PC-3 (cell line): Measurements from ENCODE around the gene VWC2L. TPM values are rescaled to one million over a fixed set of nuclear protein-coding genes. Genes with fewer than 3 reads are reported as not detected.

Source experiments
- ATAC-seq: fragments of 200-7000 bp; cut with Tn5 transposase; 2 replicates; pipeline ENCODE4 v1.9.1; 2020; ENCODE audit warnings: mild to moderate bottlenecking, moderate library complexity
- BruUV-seq: library from RNA; stranded (reverse); fragments of 400-500 nt; replicated peaks from 2 replicates; lab custom pipeline; 2021; lab: Mats Ljungman, UMichigan
- CTCF ChIA-PET: fragments of 300-600 bp; sonication (Branson Sonifier 250); formaldehyde crosslinking; loops from one replicate; lab custom pipeline; 2022; ENCODE audit warnings: antibody characterized with exemption; lab: Charles Lee
- POLR2A ChIA-PET: fragments of 300-600 bp; sonication (Branson Sonifier 250); formaldehyde crosslinking; loops from one replicate; lab custom pipeline; 2022; ENCODE audit warnings: antibody characterized with exemption; ENCODE audit not compliant: unreplicated experiment; lab: Charles Lee
- DNase-seq: peaks from one replicate; pipeline ENCODE4 v3.0.0-alpha.2; 2015
- H2AFZ ChIP-seq: fragments of 300-600 bp; sonication (generic); 2 replicates; pipeline ENCODE4 v1.6.0; 2016; ENCODE audit warnings: antibody characterized with exemption, low read length
- H3F3A ChIP-seq: fragments of 300-600 bp; sonication (generic); one replicate; pipeline ENCODE4 v1.6.0; 2017; ENCODE audit warnings: antibody characterized with exemption, low read length, control low read depth, mild to moderate bottlenecking; ENCODE audit not compliant: unreplicated experiment
- H3K27ac ChIP-seq: fragments of 300-600 bp; sonication (generic); 2 replicates; pipeline ENCODE4 v1.5.1; 2016; ENCODE audit warnings: mild to moderate bottlenecking, low read length
- H3K27me3 ChIP-seq: fragments of 300-600 bp; sonication (generic); 2 replicates; pipeline ENCODE4 v1.6.1; 2016; ENCODE audit warnings: low read length, mixed read lengths
- H3K36me3 ChIP-seq: fragments of 300-600 bp; sonication (generic); 2 replicates; pipeline ENCODE4 v1.6.1; 2016; ENCODE audit warnings: low read depth, mixed run types, low read length, mixed read lengths
- H3K4me1 ChIP-seq: fragments of 300-600 bp; sonication (generic); 2 replicates; pipeline ENCODE4 v1.5.1; 2016; ENCODE audit warnings: low read length; ENCODE audit not compliant: insufficient read depth
- H3K4me2 ChIP-seq: fragments of 300-600 bp; sonication (generic); 2 replicates; pipeline ENCODE4 v1.6.0; 2016; ENCODE audit warnings: low read length
- H3K4me3 ChIP-seq: fragments of 300-600 bp; sonication (generic); 2 replicates; pipeline ENCODE4 v1.5.1; 2016; ENCODE audit warnings: mild to moderate bottlenecking, low read length, mixed read lengths
- H3K79me2 ChIP-seq: fragments of 300-600 bp; sonication (generic); 2 replicates; pipeline ENCODE4 v1.6.1; 2017; ENCODE audit warnings: low read length, mixed read lengths
- H3K9ac ChIP-seq: fragments of 300-600 bp; sonication (generic); 2 replicates; pipeline ENCODE4 v1.6.0; 2016; ENCODE audit warnings: mild to moderate bottlenecking, low read length
- H3K9me2 ChIP-seq: fragments of 300-600 bp; sonication (generic); replicated peaks from 2 replicates; pipeline ENCODE4 v1.6.1; 2016; ENCODE audit warnings: mixed run types, low read length, mixed read lengths
- H3K9me3 ChIP-seq: fragments of 300-600 bp; sonication (generic); 2 replicates; pipeline ENCODE4 v1.6.1; 2016; ENCODE audit warnings: low read length, mixed read lengths
- H4K20me1 ChIP-seq: fragments of 300-600 bp; sonication (generic); 2 replicates; pipeline ENCODE4 v1.6.1; 2016; ENCODE audit warnings: low read length, mixed read lengths
- CTCF ChIP-seq: fragments of 300-600 bp; sonication (generic); conservative IDR thresholded peaks from 2 replicates; pipeline ENCODE4 v1.5.1; 2017; ENCODE audit warnings: antibody characterized with exemption, low read depth, mild to moderate bottlenecking, low read length
- EZH2 ChIP-seq: fragments of 300-600 bp; sonication (generic); IDR thresholded peaks from one replicate; pipeline ENCODE4 v1.6.1; 2017; ENCODE audit warnings: antibody characterized with exemption, mild to moderate bottlenecking, low read length; ENCODE audit not compliant: unreplicated experiment
- EZH2phosphoT487 ChIP-seq: fragments of 300-600 bp; sonication (generic); IDR thresholded peaks from 2 replicates; pipeline ENCODE4 v1.6.1; 2018; ENCODE audit warnings: mild to moderate bottlenecking, antibody characterized with exemption, low read length, borderline replicate concordance
- intact Hi-C: fragments of 100-400 bp; cut with micrococcal nuclease; formaldehyde crosslinking; loops from 2 replicates; pipeline ENCODE4 v1.9.0; 2023
- total RNA-seq: library from RNA; depleted of rRNA; stranded (reverse); fragments of >200 nt; gene quantifications from 2 replicates; pipeline ENCODE4 v1.2.3, GENCODE V29; 2014

VWC2L gene
- total RNA-seq, 1 experiment from 2014 or later, result not detected

- no TSS peak for BruUV-seq
- Histone ChIP-seq H3K4me1 (no peaks in the 10 kb centered on the region; the same call in 1 of the 2 replicates), H2AFZ (no peak overlapping the region), H4K20me1 (no peaks in the 10 kb centered on the region), H3K4me2 (no peak overlapping the region), H3K27ac (no peak overlapping the region), H3K79me2 (no peaks in the 10 kb centered on the region), H3K27me3 (no peaks in the 10 kb centered on the region), H3K9me3 (no peaks in the 10 kb centered on the region), H3K4me3 (no peak overlapping the region), H3K36me3 (no peaks in the 10 kb centered on the region), H3F3A (no peaks in the 10 kb centered on the region), H3K9ac (no peak overlapping the region), H3K9me2 (no peaks in the 10 kb centered on the region)
- ChIA-PET POLR2A (no interaction called here), CTCF (no interaction called here)
- TF ChIP-seq CTCF (no peak), EZH2phosphoT487 (no peak), EZH2 (no peak)
- intact Hi-C loops, result no loop called here
- ATAC-seq (peak; percentile 46), DNase-seq (peak; percentile 50)
Measured at GRCh38 chr2:214577769-214578168, 166.9 kb downstream of the VWC2L start.

- Histone ChIP-seq H4K20me1 (no peaks in the 10 kb centered on the region), H3K36me3 (no peaks in the 10 kb centered on the region), H3K9me3 (no peaks in the 10 kb centered on the region), H3K4me3 (no peak overlapping the region), H2AFZ (no peak overlapping the region), H3F3A (no peaks in the 10 kb centered on the region), H3K4me2 (no peak overlapping the region), H3K27me3 (no peaks in the 10 kb centered on the region), H3K4me1 (no peaks in the 10 kb centered on the region; the same call in 1 of the 2 replicates), H3K9ac (no peak overlapping the region), H3K27ac (no peak overlapping the region), H3K79me2 (no peaks in the 10 kb centered on the region), H3K9me2 (no peaks in the 10 kb centered on the region)
- ATAC-seq, result peak; percentile 51; the same call in 1 of the 2 replicates
- ChIA-PET CTCF (no interaction called here), POLR2A (no interaction called here)
- DNase-seq, result no peak
- BruUV-seq, result no TSS peak
- TF ChIP-seq EZH2phosphoT487 (no peak), CTCF (no peak), EZH2 (no peak)
- intact Hi-C loops, result no loop called here
Measured at GRCh38 chr2:214578442-214578841, 167.6 kb downstream of the VWC2L start.

GRCh38 chr2:214579035-214579434 is 168.2 kb downstream of the VWC2L start:
- DNase-seq (no peak), ATAC-seq (no peak)
- no peak overlapping the region for H3K4me2 ChIP-seq
- no peak overlapping the region for H3K9ac ChIP-seq
- H3K4me1 ChIP-seq, result no peaks in the 10 kb centered on the region; the same call in 1 of the 2 replicates
- intact Hi-C loops, result no loop called here
- no peaks in the 10 kb centered on the region for H3F3A ChIP-seq
- no peak overlapping the region for H2AFZ ChIP-seq
- no peaks in the 10 kb centered on the region for H3K9me2 ChIP-seq
- CTCF ChIA-PET, result no interaction called here
- TF ChIP-seq CTCF, result no peak
- no peak for TF ChIP-seq EZH2phosphoT487
- TF ChIP-seq EZH2, result no peak
- no peaks in the 10 kb centered on the region for H4K20me1 ChIP-seq
- no peaks in the 10 kb centered on the region for H3K27me3 ChIP-seq
- no peak overlapping the region for H3K4me3 ChIP-seq
- no peaks in the 10 kb centered on the region for H3K79me2 ChIP-seq
- no TSS peak for BruUV-seq
- H3K36me3 ChIP-seq, result no peaks in the 10 kb centered on the region
- no peak overlapping the region for H3K27ac ChIP-seq
- POLR2A ChIA-PET, result interaction anchor here (0.6 kb wide), 1 partner anchor 424 kb away, joined by 6 read pairs; no protein-coding TSS in a partner anchor
- H3K9me3 ChIP-seq, result no peaks in the 10 kb centered on the region
